Glutamatergic neuron (in vitro differentiated cells): ENCODE results near the gene PRR19. TPM values are rescaled to one million over a fixed set of nuclear protein-coding genes. Genes with fewer than 3 reads are reported as not detected.

Source experiments
- DNase-seq: peaks from one replicate; pipeline ENCODE4 v3.0.0; 2022
- H3K27ac Mint-ChIP-seq: one replicate; pipeline ENCODE4 v1.8.0; 2020; ENCODE audit warnings: mild to moderate bottlenecking, mixed read lengths, inconsistent platforms; ENCODE audit not compliant: unreplicated experiment
- H3K27me3 Mint-ChIP-seq: one replicate; pipeline ENCODE4 v1.8.0; 2020; ENCODE audit warnings: mild to moderate bottlenecking, moderate library complexity, mixed read lengths, inconsistent platforms; ENCODE audit not compliant: unreplicated experiment
- H3K36me3 Mint-ChIP-seq: one replicate; pipeline ENCODE4 v1.8.0; 2020; ENCODE audit warnings: mild to moderate bottlenecking, mixed read lengths, inconsistent platforms; ENCODE audit not compliant: unreplicated experiment
- H3K4me1 Mint-ChIP-seq: one replicate; pipeline ENCODE4 v1.8.0; 2020; ENCODE audit warnings: mild to moderate bottlenecking, low read depth, mixed read lengths, inconsistent platforms; ENCODE audit not compliant: unreplicated experiment
- H3K4me3 Mint-ChIP-seq: one replicate; pipeline ENCODE4 v1.8.0; 2020; ENCODE audit warnings: mild to moderate bottlenecking, mixed read lengths, inconsistent platforms; ENCODE audit not compliant: unreplicated experiment
- H3K9me3 Mint-ChIP-seq: one replicate; pipeline ENCODE4 v1.8.0; 2020; ENCODE audit warnings: mild to moderate bottlenecking, moderate library complexity, mixed read lengths, inconsistent platforms; ENCODE audit not compliant: unreplicated experiment
- total RNA-seq: library from RNA; stranded (reverse); fragmentation: NEBNext Ultra II Directional; extraction: Animal tissue kit (Norgen Biotek cat#: 25700); gene quantifications from one replicate; pipeline ENCODE4 v1.2.1, GENCODE V29; 2021; ENCODE audit not compliant: unreplicated experiment
- TF ChIP-seq, protein P1 (sequence below): fragments of 200-600 bp; sonication (generic); IDR thresholded peaks from one replicate; pipeline ENCODE4 v1.5.0; 2021; ENCODE audit not compliant: partially characterized antibody, unreplicated experiment

Gene PRR19
- total RNA-seq, 1 donor from 2014 or later, result 1.6 TPM

DNA sequence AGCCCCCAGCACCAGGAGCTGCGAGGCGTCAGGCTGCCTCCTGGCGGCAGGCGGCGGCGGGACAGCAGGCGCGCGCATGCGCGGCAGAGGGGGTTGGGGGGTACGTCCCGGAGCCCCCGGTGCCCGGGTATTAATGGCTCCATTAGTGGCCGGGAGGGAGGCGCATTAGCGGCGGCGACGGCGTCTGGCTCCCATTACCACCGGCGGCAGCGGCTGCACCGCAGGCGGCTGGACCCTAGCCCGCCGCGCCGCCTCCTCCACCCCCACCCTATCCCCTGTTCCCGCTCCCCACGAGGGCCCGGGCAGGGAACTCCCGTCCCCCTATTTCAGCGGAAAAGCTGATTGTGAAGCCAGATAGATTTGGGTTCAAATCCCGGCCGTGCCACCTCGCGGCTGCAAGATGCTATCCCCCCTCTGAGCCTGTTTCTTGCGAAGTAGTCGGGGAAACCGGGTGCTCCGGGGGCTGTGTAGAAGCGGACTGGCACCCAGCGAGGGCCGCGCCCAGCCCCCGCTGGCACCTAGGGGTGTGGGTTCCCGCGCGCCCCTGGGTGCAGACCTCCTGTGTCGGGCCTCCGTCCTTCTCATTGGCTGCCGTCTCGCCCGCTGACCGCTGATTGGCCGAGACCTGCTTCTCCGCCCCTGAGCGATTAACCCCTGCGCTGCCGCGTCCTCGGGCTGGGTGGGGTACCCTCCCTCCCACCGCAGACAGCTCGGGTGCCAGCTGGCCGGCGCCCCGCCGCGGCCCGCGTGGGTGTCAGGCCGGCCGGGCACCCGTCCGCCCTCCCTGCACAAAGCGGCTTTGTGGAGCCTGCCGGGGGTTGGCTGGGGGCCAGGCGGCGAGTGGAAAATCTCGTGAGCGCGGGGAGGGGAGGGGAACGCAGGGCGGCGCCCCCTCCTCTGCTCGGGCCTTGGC, 21.8 kb upstream of the PRR19 start:
- DNase-seq, result peak; percentile 95
- TF ChIP-seq, protein P1, sequence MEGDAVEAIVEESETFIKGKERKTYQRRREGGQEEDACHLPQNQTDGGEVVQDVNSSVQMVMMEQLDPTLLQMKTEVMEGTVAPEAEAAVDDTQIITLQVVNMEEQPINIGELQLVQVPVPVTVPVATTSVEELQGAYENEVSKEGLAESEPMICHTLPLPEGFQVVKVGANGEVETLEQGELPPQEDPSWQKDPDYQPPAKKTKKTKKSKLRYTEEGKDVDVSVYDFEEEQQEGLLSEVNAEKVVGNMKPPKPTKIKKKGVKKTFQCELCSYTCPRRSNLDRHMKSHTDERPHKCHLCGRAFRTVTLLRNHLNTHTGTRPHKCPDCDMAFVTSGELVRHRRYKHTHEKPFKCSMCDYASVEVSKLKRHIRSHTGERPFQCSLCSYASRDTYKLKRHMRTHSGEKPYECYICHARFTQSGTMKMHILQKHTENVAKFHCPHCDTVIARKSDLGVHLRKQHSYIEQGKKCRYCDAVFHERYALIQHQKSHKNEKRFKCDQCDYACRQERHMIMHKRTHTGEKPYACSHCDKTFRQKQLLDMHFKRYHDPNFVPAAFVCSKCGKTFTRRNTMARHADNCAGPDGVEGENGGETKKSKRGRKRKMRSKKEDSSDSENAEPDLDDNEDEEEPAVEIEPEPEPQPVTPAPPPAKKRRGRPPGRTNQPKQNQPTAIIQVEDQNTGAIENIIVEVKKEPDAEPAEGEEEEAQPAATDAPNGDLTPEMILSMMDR, result peak; percentile 96
- peaks cover 19% of the 10 kb centered on the region for H3K9me3 Mint-ChIP-seq
- H3K27me3 Mint-ChIP-seq, result peaks cover 22% of the 10 kb centered on the region
- peak overlapping the region; percentile 97 for H3K27ac Mint-ChIP-seq
- H3K4me1 Mint-ChIP-seq, result peaks cover 22% of the 10 kb centered on the region
- no peaks in the 10 kb centered on the region for H3K36me3 Mint-ChIP-seq
- H3K4me3 Mint-ChIP-seq, result peak overlapping the region; percentile 97

DNA sequence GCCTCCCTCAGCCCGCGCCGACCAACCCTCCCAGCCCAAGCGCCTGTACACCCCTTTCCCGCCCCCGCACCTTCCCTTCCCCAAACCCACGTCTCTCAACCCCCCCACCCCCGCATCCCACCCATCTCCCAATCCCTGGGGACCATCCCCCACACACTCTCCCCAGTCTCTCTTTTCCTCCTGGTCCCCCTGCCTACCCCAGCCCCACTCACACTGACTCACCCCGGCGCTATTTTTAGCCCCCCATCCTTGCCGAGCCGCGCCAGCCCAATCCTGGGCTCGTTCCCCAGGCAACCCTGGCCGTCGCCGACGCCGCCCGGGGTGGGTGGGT, 21.2 kb upstream of the PRR19 start:
- no peak overlapping the region for H3K27ac Mint-ChIP-seq
- peaks cover 17% of the 10 kb centered on the region for H3K9me3 Mint-ChIP-seq
- no peak for DNase-seq
- TF ChIP-seq, protein P1, result no peak
- H3K4me1 Mint-ChIP-seq, result peaks cover 22% of the 10 kb centered on the region
- peaks cover 22% of the 10 kb centered on the region for H3K27me3 Mint-ChIP-seq
- H3K4me3 Mint-ChIP-seq, result no peak overlapping the region
- no peaks in the 10 kb centered on the region for H3K36me3 Mint-ChIP-seq

DNA sequence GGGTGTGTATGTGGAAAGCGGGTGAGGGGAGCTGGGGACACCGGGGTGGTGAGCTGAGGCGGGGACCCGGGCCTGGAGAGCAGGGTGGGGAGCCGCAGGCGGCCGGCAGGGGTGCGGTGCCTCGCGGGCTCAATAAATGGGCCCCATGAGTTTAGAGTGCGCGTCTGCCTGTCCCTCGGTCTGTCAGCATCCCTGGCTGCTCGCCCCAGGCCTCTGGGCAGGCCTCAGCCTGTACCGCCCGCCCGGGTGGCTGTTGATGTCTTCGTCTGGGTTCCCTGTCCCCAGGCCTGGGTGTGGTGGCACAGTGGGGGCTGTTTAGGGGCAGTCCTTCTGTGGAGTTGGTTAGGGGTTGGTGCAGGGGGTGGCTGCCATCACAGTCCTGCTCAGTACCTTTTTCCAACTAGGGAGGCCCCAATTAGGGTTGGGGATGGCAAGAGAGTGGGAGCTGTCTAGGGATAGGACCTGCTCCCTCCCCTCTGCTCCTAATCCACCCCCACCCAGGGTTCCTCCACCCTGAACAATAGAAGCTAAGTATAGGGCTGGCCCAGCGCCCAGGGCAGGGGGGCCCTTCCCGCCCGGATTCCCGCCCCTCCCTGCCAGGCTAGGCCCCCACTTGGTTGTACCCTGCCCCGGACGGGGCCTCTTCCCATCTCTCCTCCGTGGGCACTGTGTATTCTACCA, 20.6 kb upstream of the PRR19 start:
- H3K4me3 Mint-ChIP-seq, result peak overlapping the region; percentile 91
- peaks cover 22% of the 10 kb centered on the region for H3K27me3 Mint-ChIP-seq
- peaks cover 18% of the 10 kb centered on the region for H3K9me3 Mint-ChIP-seq
- no peaks in the 10 kb centered on the region for H3K36me3 Mint-ChIP-seq
- peak; percentile 66 for DNase-seq
- H3K27ac Mint-ChIP-seq, result peak overlapping the region; percentile 93
- H3K4me1 Mint-ChIP-seq, result peaks cover 24% of the 10 kb centered on the region
- TF ChIP-seq, protein P1, result no peak

DNA sequence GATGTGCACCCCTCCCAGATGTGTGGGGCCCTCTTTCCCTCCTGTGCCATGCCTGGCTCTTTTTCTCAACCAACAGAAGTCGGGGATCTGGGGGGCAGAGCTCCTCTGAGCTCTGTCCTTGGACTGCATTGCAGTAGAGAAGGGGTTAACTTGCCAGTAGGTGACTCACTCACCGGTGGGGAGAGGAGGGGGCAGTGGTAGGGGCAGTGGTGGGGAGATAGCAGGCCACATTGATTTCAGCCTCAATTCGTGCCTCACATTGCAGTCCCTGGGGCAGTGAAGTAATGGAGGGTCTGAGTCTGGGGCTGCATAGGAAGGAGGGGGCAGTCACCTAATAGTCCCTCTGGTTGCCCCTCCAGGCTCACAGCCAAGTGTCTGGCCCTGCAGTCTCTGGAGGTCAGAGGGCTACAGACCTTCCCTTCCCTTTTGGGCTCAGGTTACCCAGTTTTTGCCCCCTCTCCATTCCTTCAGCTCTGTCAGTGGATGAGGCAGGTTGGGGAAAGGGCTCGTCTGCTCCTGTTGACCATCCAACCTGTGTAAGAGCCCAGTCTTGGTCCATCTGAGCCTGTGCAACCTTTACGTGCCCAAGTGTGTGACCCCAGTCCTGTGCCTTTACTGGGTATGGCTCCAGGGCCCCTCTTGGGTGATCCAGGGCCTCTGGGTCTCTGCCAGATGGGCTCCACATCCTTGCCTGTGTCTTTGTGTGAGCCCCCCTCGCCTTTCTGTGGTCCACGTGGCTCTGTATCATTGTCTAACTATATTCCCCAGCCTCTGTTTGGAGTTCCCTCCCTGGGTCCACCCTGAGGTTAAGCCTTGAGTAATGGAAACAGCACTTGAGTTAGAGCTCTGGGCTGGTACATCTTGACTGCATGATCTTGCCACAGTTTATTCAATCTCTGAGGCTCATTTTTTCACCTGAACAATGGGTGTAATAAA, 19.8 kb upstream of the PRR19 start:
- Mint-ChIP-seq H3K4me3 (peak overlapping the region; percentile 91), H3K36me3 (no peaks in the 10 kb centered on the region), H3K4me1 (peaks cover 25% of the 10 kb centered on the region), H3K9me3 (peaks cover 19% of the 10 kb centered on the region), H3K27ac (peak overlapping the region; percentile 93), H3K27me3 (peaks cover 23% of the 10 kb centered on the region)
- DNase-seq, result no peak
- TF ChIP-seq, protein P1, result no peak
